Peyer's patch (tissue), 4 donors: ENCODE measurements around the gene NFASC.

Experiments used
- POLR2A ChIP-seq, 2 donors: fragments of 450-650 bp; IDR thresholded peaks; one replicate each; pipeline ENCODE4 v1.5.1; 2017; ENCODE audit warnings: antibody characterized with exemption in 2 of 2, mild to moderate bottlenecking in 2 of 2, moderate library complexity in 2 of 2
- TF ChIP-seq, protein P1 (sequence below), 6 experiments: fragments of 450-650 bp in 4 of 6; fragments of 200-600 bp in 2 of 6; sonication (generic) in 1 of 6; IDR thresholded peaks; one replicate each; pipeline ENCODE4 v1.5.1; 2017 to 2019; ENCODE audit warnings: antibody characterized with exemption in 6 of 6, mild to moderate bottlenecking in 3 of 6, moderate library complexity in 1 of 6

DNA sequence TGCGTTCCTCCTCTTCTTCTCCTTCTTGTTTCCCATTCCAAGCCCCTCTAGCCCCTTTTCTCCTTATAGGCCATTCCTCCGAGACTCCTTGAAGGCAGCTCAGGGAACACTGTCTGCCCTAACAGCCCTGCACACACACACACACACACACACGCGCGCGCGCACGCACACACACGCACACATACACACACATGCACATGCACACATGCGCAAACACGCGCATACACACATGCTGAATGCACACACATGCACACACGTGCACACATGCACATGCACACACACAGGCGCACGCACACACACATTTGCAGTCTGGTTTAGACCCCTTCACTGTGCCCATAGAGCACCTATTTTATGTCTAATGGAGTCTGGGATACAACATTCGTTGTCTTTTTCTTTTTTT lies 154.6 kb downstream of the NFASC start:
- TF ChIP-seq, protein P1, sequence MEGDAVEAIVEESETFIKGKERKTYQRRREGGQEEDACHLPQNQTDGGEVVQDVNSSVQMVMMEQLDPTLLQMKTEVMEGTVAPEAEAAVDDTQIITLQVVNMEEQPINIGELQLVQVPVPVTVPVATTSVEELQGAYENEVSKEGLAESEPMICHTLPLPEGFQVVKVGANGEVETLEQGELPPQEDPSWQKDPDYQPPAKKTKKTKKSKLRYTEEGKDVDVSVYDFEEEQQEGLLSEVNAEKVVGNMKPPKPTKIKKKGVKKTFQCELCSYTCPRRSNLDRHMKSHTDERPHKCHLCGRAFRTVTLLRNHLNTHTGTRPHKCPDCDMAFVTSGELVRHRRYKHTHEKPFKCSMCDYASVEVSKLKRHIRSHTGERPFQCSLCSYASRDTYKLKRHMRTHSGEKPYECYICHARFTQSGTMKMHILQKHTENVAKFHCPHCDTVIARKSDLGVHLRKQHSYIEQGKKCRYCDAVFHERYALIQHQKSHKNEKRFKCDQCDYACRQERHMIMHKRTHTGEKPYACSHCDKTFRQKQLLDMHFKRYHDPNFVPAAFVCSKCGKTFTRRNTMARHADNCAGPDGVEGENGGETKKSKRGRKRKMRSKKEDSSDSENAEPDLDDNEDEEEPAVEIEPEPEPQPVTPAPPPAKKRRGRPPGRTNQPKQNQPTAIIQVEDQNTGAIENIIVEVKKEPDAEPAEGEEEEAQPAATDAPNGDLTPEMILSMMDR (IDR thresholded peaks at IDR 0.05) = no peak
- TF ChIP-seq POLR2A (IDR thresholded peaks at IDR 0.05) = no peak
